Tibial artery (tissue), 4 donors: Measurements from ENCODE around the gene ARHGAP29.

Source experiments
- DNase-seq, 2 donors: peaks; one replicate each; pipeline ENCODE4 v3.0.0-alpha.2; 2019
- H3K27ac ChIP-seq, 2 donors: fragments of 200-600 bp; sonication (generic) in 1 of 2; 1 replicate in 1 of 2; 2 replicates in 1 of 2; pipeline ENCODE4 v1.5.1; 2018 to 2019; ENCODE audit warnings: mild to moderate bottlenecking in 1 of 2
- H3K27me3 ChIP-seq, 2 donors: fragments of 200-600 bp; sonication (generic) in 1 of 2; one replicate each; pipeline versions ENCODE4 v1.5.1 to v1.6.0; 2016 to 2019
- H3K36me3 ChIP-seq, 3 donors: fragments of 200-600 bp; sonication (generic) in 2 of 3; one replicate each; pipeline ENCODE4 v1.5.1; 2016 to 2019; ENCODE audit warnings: mild to moderate bottlenecking in 2 of 3
- H3K4me1 ChIP-seq, 4 donors: fragments of 200-600 bp; sonication (generic) in 2 of 4; 1 replicate in 3 of 4; 2 replicates in 1 of 4; pipeline ENCODE4 v1.5.1; 2016 to 2019
- H3K4me3 ChIP-seq, 2 donors: fragments of 200-600 bp; sonication (generic) in 1 of 2; 1 replicate in 1 of 2; 2 replicates in 1 of 2; pipeline ENCODE4 v1.5.1; 2018 to 2019; ENCODE audit warnings: mild to moderate bottlenecking in 2 of 2
- H3K9me3 ChIP-seq, 3 donors: fragments of 200-600 bp; sonication (generic) in 1 of 3; one replicate each; pipeline ENCODE4 v1.5.1; 2016 to 2019
- intact Hi-C: fragments of 100-400 bp; cut with DNase I; formaldehyde crosslinking; loops from one replicate; pipeline ENCODE4 v1.15.0; 2023; ENCODE audit warnings: low total_unique reads
- TF ChIP-seq, protein P1 (sequence below), 2 experiments: fragments of 200-600 bp in 1 of 2; fragments of 450-650 bp in 1 of 2; IDR thresholded peaks; one replicate each; pipeline ENCODE4 v1.5.1; 2017 to 2019; ENCODE audit warnings: antibody characterized with exemption in 2 of 2, mild to moderate bottlenecking in 1 of 2, moderate library complexity in 1 of 2

Gene ARHGAP29

DNA sequence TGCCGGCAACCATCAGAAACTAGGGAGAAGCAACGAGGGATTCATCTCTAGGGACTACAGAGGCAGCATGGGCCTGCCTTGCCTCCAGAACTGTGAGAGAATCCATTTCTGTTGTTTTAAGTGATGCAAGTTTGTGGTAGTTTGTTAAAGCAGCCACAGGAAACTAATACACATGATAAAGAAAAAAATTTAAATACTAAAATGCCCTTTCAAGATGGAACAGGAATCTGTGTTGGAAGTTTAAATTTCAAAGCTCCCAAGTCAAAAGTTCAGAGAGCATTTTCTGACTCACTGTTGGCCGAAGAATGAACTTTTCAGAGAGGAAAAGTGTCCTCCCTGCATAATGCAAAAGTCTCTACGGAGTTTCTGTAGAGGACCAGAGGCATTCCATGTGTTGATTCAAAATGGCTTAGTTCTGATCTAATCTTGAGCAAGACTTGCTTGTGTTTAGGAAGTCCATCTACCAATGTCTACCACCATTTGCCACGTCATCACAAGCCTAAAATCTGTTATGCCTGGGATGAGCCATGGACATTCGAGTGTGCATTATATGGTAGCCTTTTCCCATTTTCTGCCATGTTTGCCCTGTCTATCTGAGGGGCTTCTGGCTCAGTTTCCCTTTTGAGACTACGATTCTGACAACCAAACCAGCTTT, 22.4 kb upstream of the ARHGAP29 start:
- TF ChIP-seq, protein P1, sequence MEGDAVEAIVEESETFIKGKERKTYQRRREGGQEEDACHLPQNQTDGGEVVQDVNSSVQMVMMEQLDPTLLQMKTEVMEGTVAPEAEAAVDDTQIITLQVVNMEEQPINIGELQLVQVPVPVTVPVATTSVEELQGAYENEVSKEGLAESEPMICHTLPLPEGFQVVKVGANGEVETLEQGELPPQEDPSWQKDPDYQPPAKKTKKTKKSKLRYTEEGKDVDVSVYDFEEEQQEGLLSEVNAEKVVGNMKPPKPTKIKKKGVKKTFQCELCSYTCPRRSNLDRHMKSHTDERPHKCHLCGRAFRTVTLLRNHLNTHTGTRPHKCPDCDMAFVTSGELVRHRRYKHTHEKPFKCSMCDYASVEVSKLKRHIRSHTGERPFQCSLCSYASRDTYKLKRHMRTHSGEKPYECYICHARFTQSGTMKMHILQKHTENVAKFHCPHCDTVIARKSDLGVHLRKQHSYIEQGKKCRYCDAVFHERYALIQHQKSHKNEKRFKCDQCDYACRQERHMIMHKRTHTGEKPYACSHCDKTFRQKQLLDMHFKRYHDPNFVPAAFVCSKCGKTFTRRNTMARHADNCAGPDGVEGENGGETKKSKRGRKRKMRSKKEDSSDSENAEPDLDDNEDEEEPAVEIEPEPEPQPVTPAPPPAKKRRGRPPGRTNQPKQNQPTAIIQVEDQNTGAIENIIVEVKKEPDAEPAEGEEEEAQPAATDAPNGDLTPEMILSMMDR (IDR thresholded peaks at IDR 0.05) = no peak
- no peak overlapping the region for H3K4me3 ChIP-seq
- H3K36me3 ChIP-seq = no peaks in the 10 kb centered on the region
- intact Hi-C loops = no loop called here
- H3K4me1 ChIP-seq = peaks cover 3 to 29% (median 17%) of the 10 kb centered on the region in 4 donors
- H3K27me3 ChIP-seq = no peaks in the 10 kb centered on the region
- peak overlapping the region; percentile 65 for H3K27ac ChIP-seq
- no peak for DNase-seq
- H3K9me3 ChIP-seq = no peaks in the 10 kb centered on the region

DNA sequence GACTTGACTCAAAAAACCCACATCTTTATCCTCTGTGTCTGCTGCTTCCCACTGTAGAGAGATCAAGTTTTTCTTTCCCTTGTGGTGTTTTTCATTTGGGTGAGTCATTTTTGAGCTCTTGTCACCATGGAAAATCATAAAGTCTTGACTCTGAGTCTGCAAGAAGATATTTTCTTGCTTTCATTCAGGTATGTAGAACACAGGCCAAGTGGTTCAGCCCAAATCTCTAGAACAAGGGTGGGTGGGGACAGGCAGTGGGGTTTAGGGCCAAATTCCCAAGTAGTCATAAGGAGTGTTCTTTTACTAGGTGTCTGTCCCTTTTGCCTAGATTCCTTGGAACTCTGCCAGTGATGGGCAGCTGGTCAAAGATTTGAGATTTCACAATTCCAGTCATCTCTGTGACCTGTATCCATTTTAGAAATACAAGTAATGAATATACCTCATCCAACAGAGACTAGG, 21.5 kb upstream of the ARHGAP29 start:
- Histone ChIP-seq H3K27me3 (no peaks in the 10 kb centered on the region), H3K4me3 (no peak overlapping the region), H3K36me3 (no peaks in the 10 kb centered on the region), H3K9me3 (no peaks in the 10 kb centered on the region), H3K27ac (peak overlapping the region; percentile 65), H3K4me1 (peaks cover 3 to 27% (median 17%) of the 10 kb centered on the region in 4 donors)
- intact Hi-C loops = no loop called here
- TF ChIP-seq, protein P1 (IDR thresholded peaks at IDR 0.05) = no peak
- peak; percentile 73 to 80 for DNase-seq

DNA sequence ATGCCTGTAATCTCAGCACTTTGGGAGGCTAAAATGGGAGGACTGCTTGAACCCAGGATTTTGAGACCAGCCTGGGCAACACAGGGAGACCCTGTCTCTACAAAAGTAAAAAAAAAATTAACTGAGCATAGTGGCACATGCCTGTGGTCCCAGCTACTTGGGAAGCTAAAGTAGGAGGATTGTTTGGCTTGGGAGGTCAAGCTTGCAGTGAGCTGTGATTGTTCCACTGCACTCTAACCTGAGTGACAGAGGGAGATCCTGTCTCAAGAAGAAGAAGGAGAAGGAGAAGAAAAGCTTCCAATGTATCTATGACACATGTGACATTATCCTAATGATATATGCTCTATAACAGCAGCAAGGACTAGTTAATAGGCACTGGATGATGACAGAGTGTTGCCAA, 20.1 kb upstream of the ARHGAP29 start:
- Histone ChIP-seq H3K36me3 (no peaks in the 10 kb centered on the region), H3K9me3 (no peaks in the 10 kb centered on the region), H3K4me3 (no peak overlapping the region), H3K27ac (peak overlapping the region; percentile 65), H3K4me1 (peaks cover 3 to 27% (median 17%) of the 10 kb centered on the region in 4 donors), H3K27me3 (no peaks in the 10 kb centered on the region)
- no peak for DNase-seq
- intact Hi-C loops = no loop called here
- TF ChIP-seq, protein P1 (IDR thresholded peaks at IDR 0.05) = no peak

DNA sequence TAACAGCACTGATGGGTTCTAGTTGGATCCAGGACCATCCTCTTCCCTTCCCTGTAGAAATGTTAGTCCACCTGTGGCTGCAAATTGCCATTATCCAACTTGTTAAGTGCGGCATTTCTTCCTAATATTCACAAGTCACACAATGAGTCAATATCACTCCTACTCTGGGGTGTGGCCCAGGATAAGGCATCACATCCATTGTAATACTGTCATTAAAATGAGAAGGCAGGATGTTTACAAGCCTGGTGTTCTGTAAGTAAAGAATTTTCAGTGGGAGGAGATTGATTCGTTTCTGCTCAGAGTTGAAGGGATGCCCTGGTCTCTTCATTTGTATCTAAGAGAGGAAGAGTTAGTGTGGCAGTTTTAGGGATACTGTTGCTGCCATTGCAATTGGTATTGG, 18.1 kb upstream of the ARHGAP29 start:
- no peak for DNase-seq
- Histone ChIP-seq H3K27ac (no peak overlapping the region), H3K9me3 (no peaks in the 10 kb centered on the region), H3K27me3 (no peaks in the 10 kb centered on the region), H3K36me3 (no peaks in the 10 kb centered on the region), H3K4me3 (no peak overlapping the region), H3K4me1 (peaks cover 3 to 27% (median 17%) of the 10 kb centered on the region in 4 donors)
- TF ChIP-seq, protein P1 (IDR thresholded peaks at IDR 0.05) = no peak
- intact Hi-C loops = no loop called here

DNA sequence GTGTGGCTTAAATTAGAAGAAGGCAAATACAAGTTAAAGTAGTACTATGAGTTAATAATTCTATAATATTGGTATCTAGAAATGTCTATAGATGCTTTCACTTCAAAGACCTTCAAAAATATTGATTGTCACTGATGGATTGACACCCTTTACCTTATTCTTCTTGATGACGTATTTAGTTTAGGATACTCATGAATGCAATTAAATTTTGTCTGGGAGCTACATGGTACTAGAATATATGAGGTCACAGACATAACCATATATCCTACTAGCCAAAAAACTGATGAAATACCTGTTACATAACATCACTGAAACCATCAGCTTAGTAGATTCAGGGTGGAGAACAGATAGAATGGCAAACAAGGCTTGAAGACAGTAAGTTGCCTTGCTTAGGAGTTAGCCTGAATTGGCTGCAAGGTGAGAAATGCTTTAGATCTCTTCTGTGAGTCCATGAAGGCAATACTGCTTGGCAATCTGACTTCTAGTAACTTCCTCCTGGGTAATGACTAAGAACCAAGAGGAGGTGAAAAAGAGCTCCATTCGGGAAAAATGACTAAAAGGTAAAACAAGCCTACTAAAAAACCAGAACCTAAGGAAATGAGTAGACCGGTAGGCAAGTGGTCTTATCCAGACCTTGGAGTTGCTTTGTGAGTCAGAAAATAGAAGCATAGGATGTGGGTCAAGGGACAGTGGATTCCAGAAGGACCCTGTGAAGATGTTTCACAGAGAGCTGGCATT, 16.9 kb upstream of the ARHGAP29 start:
- intact Hi-C loops = no loop called here
- DNase-seq = no peak
- no peaks in the 10 kb centered on the region for H3K9me3 ChIP-seq
- TF ChIP-seq, protein P1 (IDR thresholded peaks at IDR 0.05) = no peak
- peaks cover 3 to 23% (median 15%) of the 10 kb centered on the region in 4 donors for H3K4me1 ChIP-seq
- no peak overlapping the region for H3K27ac ChIP-seq
- no peaks in the 10 kb centered on the region for H3K36me3 ChIP-seq
- no peaks in the 10 kb centered on the region for H3K27me3 ChIP-seq
- no peak overlapping the region for H3K4me3 ChIP-seq
